ENCODE data around the gene NSF. TPM values are rescaled to one million over a fixed set of nuclear protein-coding genes. Genes with fewer than 3 reads are reported as not detected.

NSF gene
- total and polyA plus RNA-seq, 3 experiments from 2014 or later: 22.7 to 43.0 (median 37.7) TPM

- Histone ChIP-seq H3K4me3 (ENCODE audit: low read length) (no peak overlapping the region), H3K27me3 (ENCODE audit: insufficient read depth, low read length, poor library complexity, severe bottlenecking) (no peaks in the 10 kb centered on the region), H3K36me3 (ENCODE audit: insufficient read depth, low read length) (no peaks in the 10 kb centered on the region), H3K4me1 (ENCODE audit: insufficient read depth, low read length) (no peaks in the 10 kb centered on the region), H3K9me3 (ENCODE audit: low read length) (no peaks in the 10 kb centered on the region), H3K27ac (ENCODE audit: low read depth, low read length) (no peak overlapping the region)
- no peak for DNase-seq
- POLR2A ChIA-PET: no interaction called here
- peaks cover 14 to 19% of the 10 kb centered on the region in 2 donors for H3K27me3 Mint-ChIP-seq
- CTCF ChIA-PET: no interaction called here
- H3K36me3 Mint-ChIP-seq: peaks cover 0 to 3% (median 0%) of the 10 kb centered on the region in 3 donors
- peaks cover 0 to 2% (median 0%) of the 10 kb centered on the region in 5 donors for H3K9me3 Mint-ChIP-seq
- no peak overlapping the region for H3K27ac Mint-ChIP-seq
- no peaks in the 10 kb centered on the region for H3K4me1 Mint-ChIP-seq
- H3K4me3 Mint-ChIP-seq: no peak overlapping the region
These were observed 195.2 kb downstream of the NSF start for GRCh38 chr17:46785696-46786095.

- Histone ChIP-seq H3K4me1 (ENCODE audit: insufficient read depth, low read length) (no peaks in the 10 kb centered on the region), H3K4me3 (ENCODE audit: low read length) (no peak overlapping the region), H3K27ac (ENCODE audit: low read depth, low read length) (no peak overlapping the region), H3K27me3 (ENCODE audit: insufficient read depth, low read length, poor library complexity, severe bottlenecking) (no peaks in the 10 kb centered on the region), H3K9me3 (ENCODE audit: low read length) (no peaks in the 10 kb centered on the region), H3K36me3 (ENCODE audit: insufficient read depth, low read length) (no peaks in the 10 kb centered on the region)
- ChIA-PET CTCF (no interaction called here), POLR2A (no interaction called here)
- no peak for DNase-seq
- Mint-ChIP-seq H3K9me3 (peaks cover 0 to 2% (median 0%) of the 10 kb centered on the region in 5 donors), H3K4me3 (no peak overlapping the region), H3K27ac (no peak overlapping the region), H3K4me1 (no peaks in the 10 kb centered on the region), H3K36me3 (peaks cover 0 to 3% (median 0%) of the 10 kb centered on the region in 3 donors), H3K27me3 (peaks cover 18 to 32% of the 10 kb centered on the region in 2 donors)
These were observed 197.0 kb downstream of the NSF start for GRCh38 chr17:46787478-46787877.

GRCh38 chr17:46788300-46788699 is 197.8 kb downstream of the NSF start:
- Mint-ChIP-seq H3K4me3 (no peak overlapping the region), H3K36me3 (peaks cover 0 to 3% (median 0%) of the 10 kb centered on the region in 3 donors), H3K9me3 (peaks cover 0 to 2% (median 0%) of the 10 kb centered on the region in 5 donors), H3K27me3 (peaks cover 18 to 33% of the 10 kb centered on the region in 2 donors), H3K27ac (no peak overlapping the region), H3K4me1 (no peaks in the 10 kb centered on the region)
- no peaks in the 10 kb centered on the region for H3K36me3 ChIP-seq (ENCODE audit: insufficient read depth, low read length)
- no peak overlapping the region for H3K27ac ChIP-seq (ENCODE audit: low read depth, low read length)
- CTCF ChIA-PET: interaction anchor here (0.9 to 1.0 kb wide), 2 partner anchors 18 to 34 kb away, joined by 3 read pairs; no protein-coding TSS in a partner anchor
- POLR2A ChIA-PET: no interaction called here
- H3K27me3 ChIP-seq (ENCODE audit: insufficient read depth, low read length, poor library complexity, severe bottlenecking): no peaks in the 10 kb centered on the region
- no peak for DNase-seq
- no peaks in the 10 kb centered on the region for H3K4me1 ChIP-seq (ENCODE audit: insufficient read depth, low read length)
- no peaks in the 10 kb centered on the region for H3K9me3 ChIP-seq (ENCODE audit: low read length)
- H3K4me3 ChIP-seq (ENCODE audit: low read length): no peak overlapping the region

GRCh38 chr17:46788796-46789195 is 198.3 kb downstream of the NSF start:
- Mint-ChIP-seq H3K27me3 (peaks cover 18 to 37% of the 10 kb centered on the region in 2 donors), H3K4me3 (no peak overlapping the region), H3K27ac (no peak overlapping the region), H3K4me1 (no peaks in the 10 kb centered on the region), H3K36me3 (peaks cover 0 to 3% (median 0%) of the 10 kb centered on the region in 3 donors), H3K9me3 (peaks cover 0 to 2% (median 0%) of the 10 kb centered on the region in 5 donors)
- Histone ChIP-seq H3K4me1 (ENCODE audit: insufficient read depth, low read length) (no peaks in the 10 kb centered on the region), H3K4me3 (ENCODE audit: low read length) (no peak overlapping the region), H3K27me3 (ENCODE audit: insufficient read depth, low read length, poor library complexity, severe bottlenecking) (no peaks in the 10 kb centered on the region), H3K9me3 (ENCODE audit: low read length) (no peaks in the 10 kb centered on the region), H3K27ac (ENCODE audit: low read depth, low read length) (no peak overlapping the region), H3K36me3 (ENCODE audit: insufficient read depth, low read length) (no peaks in the 10 kb centered on the region)
- no peak for DNase-seq
- ChIA-PET CTCF (interaction anchor here (0.9 to 1.0 kb wide), 2 partner anchors 17 to 34 kb away, joined by 3 read pairs; no protein-coding TSS in a partner anchor), POLR2A (no interaction called here)

GRCh38 chr17:46789610-46790009 is 199.1 kb downstream of the NSF start:
- H3K27me3 ChIP-seq (ENCODE audit: insufficient read depth, low read length, poor library complexity, severe bottlenecking): no peaks in the 10 kb centered on the region
- no peaks in the 10 kb centered on the region for H3K9me3 ChIP-seq (ENCODE audit: low read length)
- CTCF ChIA-PET: no interaction called here
- POLR2A ChIA-PET: no interaction called here
- H3K4me3 ChIP-seq (ENCODE audit: low read length): no peak overlapping the region
- Mint-ChIP-seq H3K4me3 (no peak overlapping the region), H3K36me3 (peaks cover 0 to 3% (median 0%) of the 10 kb centered on the region in 3 donors), H3K27me3 (peaks cover 20 to 35% of the 10 kb centered on the region in 2 donors), H3K9me3 (peaks cover 0 to 2% (median 0%) of the 10 kb centered on the region in 5 donors), H3K4me1 (no peaks in the 10 kb centered on the region), H3K27ac (no peak overlapping the region)
- H3K36me3 ChIP-seq (ENCODE audit: insufficient read depth, low read length): no peaks in the 10 kb centered on the region
- H3K27ac ChIP-seq (ENCODE audit: low read depth, low read length): no peak overlapping the region
- H3K4me1 ChIP-seq (ENCODE audit: insufficient read depth, low read length): no peaks in the 10 kb centered on the region
- DNase-seq: no peak

- CTCF ChIA-PET: no interaction called here
- H3K27me3 Mint-ChIP-seq: peaks cover 18 to 33% of the 10 kb centered on the region in 2 donors
- Histone ChIP-seq H3K27ac (ENCODE audit: low read depth, low read length) (no peak overlapping the region), H3K9me3 (ENCODE audit: low read length) (no peaks in the 10 kb centered on the region), H3K4me3 (ENCODE audit: low read length) (no peak overlapping the region), H3K4me1 (ENCODE audit: insufficient read depth, low read length) (no peaks in the 10 kb centered on the region), H3K36me3 (ENCODE audit: insufficient read depth, low read length) (no peaks in the 10 kb centered on the region), H3K27me3 (ENCODE audit: insufficient read depth, low read length, poor library complexity, severe bottlenecking) (no peaks in the 10 kb centered on the region)
- H3K9me3 Mint-ChIP-seq: peaks cover 0 to 2% (median 0%) of the 10 kb centered on the region in 5 donors
- H3K4me3 Mint-ChIP-seq: peak overlapping the region in 1 of 7 donors; percentile 54
- no peak for DNase-seq
- H3K27ac Mint-ChIP-seq: no peak overlapping the region
- POLR2A ChIA-PET: no interaction called here
- H3K36me3 Mint-ChIP-seq: peaks cover 0 to 3% (median 0%) of the 10 kb centered on the region in 3 donors
- no peaks in the 10 kb centered on the region for H3K4me1 Mint-ChIP-seq
These were observed 199.7 kb downstream of the NSF start for GRCh38 chr17:46790216-46790615.

GRCh38 chr17:46791531-46791930 is 201.1 kb downstream of the NSF start:
- POLR2A ChIA-PET: no interaction called here
- H3K4me1 Mint-ChIP-seq: no peaks in the 10 kb centered on the region
- peaks cover 18 to 41% of the 10 kb centered on the region in 2 donors for H3K27me3 Mint-ChIP-seq
- no peaks in the 10 kb centered on the region for H3K27me3 ChIP-seq (ENCODE audit: insufficient read depth, low read length, poor library complexity, severe bottlenecking)
- H3K36me3 ChIP-seq (ENCODE audit: insufficient read depth, low read length): no peaks in the 10 kb centered on the region
- no peak for DNase-seq
- H3K4me3 ChIP-seq (ENCODE audit: low read length): no peak overlapping the region
- H3K9me3 ChIP-seq (ENCODE audit: low read length): no peaks in the 10 kb centered on the region
- peaks cover 0 to 3% (median 0%) of the 10 kb centered on the region in 3 donors for H3K36me3 Mint-ChIP-seq
- H3K27ac ChIP-seq (ENCODE audit: low read depth, low read length): no peak overlapping the region
- no peak overlapping the region for H3K4me3 Mint-ChIP-seq
- H3K27ac Mint-ChIP-seq: no peak overlapping the region
- CTCF ChIA-PET: no interaction called here
- no peaks in the 10 kb centered on the region for H3K4me1 ChIP-seq (ENCODE audit: insufficient read depth, low read length)
- peaks cover 0 to 2% (median 0%) of the 10 kb centered on the region in 5 donors for H3K9me3 Mint-ChIP-seq

- peak overlapping the region in 1 of 8 donors; percentile 54 for H3K27ac Mint-ChIP-seq
- H3K4me1 Mint-ChIP-seq: no peaks in the 10 kb centered on the region
- H3K9me3 Mint-ChIP-seq: peaks cover 0 to 2% (median 0%) of the 10 kb centered on the region in 5 donors
- H3K4me1 ChIP-seq (ENCODE audit: insufficient read depth, low read length): no peaks in the 10 kb centered on the region
- no peaks in the 10 kb centered on the region for H3K36me3 ChIP-seq (ENCODE audit: insufficient read depth, low read length)
- no peaks in the 10 kb centered on the region for H3K9me3 ChIP-seq (ENCODE audit: low read length)
- H3K27me3 Mint-ChIP-seq: peaks cover 18 to 43% of the 10 kb centered on the region in 2 donors
- H3K27me3 ChIP-seq (ENCODE audit: insufficient read depth, low read length, poor library complexity, severe bottlenecking): no peaks in the 10 kb centered on the region
- H3K4me3 Mint-ChIP-seq: no peak overlapping the region
- H3K27ac ChIP-seq (ENCODE audit: low read depth, low read length): no peak overlapping the region
- no peak for DNase-seq
- ChIA-PET POLR2A (no interaction called here), CTCF (no interaction called here)
- H3K36me3 Mint-ChIP-seq: peaks cover 0 to 3% (median 0%) of the 10 kb centered on the region in 3 donors
- no peak overlapping the region for H3K4me3 ChIP-seq (ENCODE audit: low read length)
These were observed 201.6 kb downstream of the NSF start for GRCh38 chr17:46792071-46792470.
